ENCODE results near the gene SIRT2. TPM values are rescaled to one million over a fixed set of nuclear protein-coding genes. Genes with fewer than 3 reads are reported as not detected.

SIRT2 gene
- total and polyA plus RNA-seq, 2 of the 13 experiments (the other 11 are each of a cell fraction or from before 2014, with no cell fraction given) = 22.3 to 26.1 TPM

DNA sequence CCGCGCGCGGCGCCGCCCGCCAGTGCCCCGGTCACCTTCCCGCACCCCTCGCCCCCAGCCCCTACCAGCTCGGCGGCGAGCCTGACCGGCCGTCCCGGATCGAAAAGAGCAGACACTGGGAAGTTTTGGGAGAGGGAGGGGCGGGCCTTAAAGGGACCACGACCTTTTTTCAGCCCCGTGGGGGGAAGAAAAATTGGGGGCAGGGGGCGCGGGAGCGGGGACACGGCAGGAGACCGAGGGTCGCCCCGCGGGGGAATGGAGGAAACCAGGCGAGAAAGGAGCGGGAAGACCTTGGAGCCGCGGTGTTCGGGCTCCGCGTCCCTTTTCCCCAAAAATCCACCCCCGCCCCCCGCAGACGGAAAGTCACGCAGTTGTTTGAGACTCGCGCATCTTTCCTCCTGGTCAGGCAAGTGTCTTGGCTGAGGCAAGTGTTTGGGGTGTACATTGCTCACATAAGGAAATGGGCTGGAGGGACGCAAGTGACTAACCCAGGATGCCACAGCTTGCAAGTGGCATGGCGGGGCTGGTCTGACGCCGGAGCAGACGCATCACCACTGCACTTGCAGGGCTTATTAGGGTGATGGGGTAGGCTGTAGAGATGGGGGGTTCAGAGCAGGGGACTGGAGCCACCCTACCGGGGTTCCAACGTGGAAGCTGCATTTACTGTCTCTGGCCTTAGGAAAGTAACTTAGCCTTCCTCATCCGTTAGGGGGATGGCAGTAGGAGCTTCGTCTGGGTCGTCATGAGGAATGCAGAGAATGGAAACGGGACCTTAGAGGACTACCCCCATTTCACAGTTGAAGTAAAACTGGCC lies 47.0 kb downstream of the SIRT2 start (continued):
- TF ChIP-seq CTCF (CRISPR knock-in tag; IDR thresholded peaks at IDR 0.05) = 0 out of 2 replicates have a peak, but pooled peaks have one; percentile 7
- 0 out of 2 replicates have a peak, but pooled peaks have one; percentile 37 for TF ChIP-seq YEATS4 (CRISPR knock-in tag; IDR thresholded peaks at IDR 0.05; ENCODE audit: borderline replicate concordance)
- peak; percentile 46; the same call in 1 of the 2 replicates for TF ChIP-seq ZNF30 (CRISPR knock-in tag; IDR thresholded peaks at IDR 0.05)
- TF ChIP-seq MIER2 (CRISPR knock-in tag; IDR thresholded peaks at IDR 0.05) = 0 out of 2 replicates have a peak, but pooled peaks have one; percentile 31
- no peak for TF ChIP-seq GABPA (IDR thresholded peaks at IDR 0.05; ENCODE audit: low read depth, low read length)
- TF ChIP-seq GABPA (CRISPR knock-in tag; IDR thresholded peaks at IDR 0.05; ENCODE audit: low read depth) = 0 out of 2 replicates have a peak, but pooled peaks have one; percentile 2
- TF ChIP-seq ZNF160 (CRISPR knock-in tag; IDR thresholded peaks at IDR 0.05) = 0 out of 2 replicates have a peak, but pooled peaks have one; percentile 52
- no peak for TF ChIP-seq E2F1 (CRISPR knock-in tag; IDR thresholded peaks at IDR 0.05)
- TF ChIP-seq ZNF546 (CRISPR knock-in tag; conservative IDR thresholded peaks at IDR 0.05) = peak; percentile 65; the same call in 1 of the 2 replicates
- TF ChIP-seq HOXA3 (CRISPR knock-in tag; IDR thresholded peaks at IDR 0.05) = peak; percentile 68
- peak; percentile 57 for TF ChIP-seq TAF1 (CRISPR knock-in tag; IDR thresholded peaks at IDR 0.05)
- peak; percentile 58; the same call in 1 of the 2 replicates for TF ChIP-seq REL (CRISPR knock-in tag; conservative IDR thresholded peaks at IDR 0.05)
- TF ChIP-seq ZNF264 (CRISPR knock-in tag; IDR thresholded peaks at IDR 0.05) = 0 out of 2 replicates have a peak, but pooled peaks have one; percentile 58
- TF ChIP-seq KLF12 (CRISPR knock-in tag; IDR thresholded peaks at IDR 0.05; ENCODE audit: borderline replicate concordance) = peak; percentile 5; the same call in 1 of the 2 replicates
- TF ChIP-seq HMG20A (CRISPR knock-in tag; IDR thresholded peaks at IDR 0.05; ENCODE audit: borderline replicate concordance) = no peak
- TF ChIP-seq RERE (CRISPR knock-in tag; IDR thresholded peaks at IDR 0.05; ENCODE audit: low read depth) = no peak

Measured in HepG2 (cell line).